Subcutaneous adipose tissue (tissue), 4 donors: ENCODE measurements around the gene BHLHA9. TPM values are rescaled to one million over a fixed set of nuclear protein-coding genes. Genes with fewer than 3 reads are reported as not detected.

Experiments used
- total RNA-seq, 4 donors: library from RNA; depleted of rRNA; stranded (reverse); fragments of >200 nt; gene quantifications; one replicate each; pipeline ENCODE4 v1.1.0, GENCODE V29; 2016
- TF ChIP-seq, protein P1 (sequence below): fragments of 450-650 bp; IDR thresholded peaks from one replicate; pipeline ENCODE4 v1.5.1; 2016; ENCODE audit warnings: low read depth, mild to moderate bottlenecking, control low read depth, antibody characterized with exemption, moderate library complexity

BHLHA9 gene
- total RNA-seq, 4 donors from 2014 or later = not detected

DNA sequence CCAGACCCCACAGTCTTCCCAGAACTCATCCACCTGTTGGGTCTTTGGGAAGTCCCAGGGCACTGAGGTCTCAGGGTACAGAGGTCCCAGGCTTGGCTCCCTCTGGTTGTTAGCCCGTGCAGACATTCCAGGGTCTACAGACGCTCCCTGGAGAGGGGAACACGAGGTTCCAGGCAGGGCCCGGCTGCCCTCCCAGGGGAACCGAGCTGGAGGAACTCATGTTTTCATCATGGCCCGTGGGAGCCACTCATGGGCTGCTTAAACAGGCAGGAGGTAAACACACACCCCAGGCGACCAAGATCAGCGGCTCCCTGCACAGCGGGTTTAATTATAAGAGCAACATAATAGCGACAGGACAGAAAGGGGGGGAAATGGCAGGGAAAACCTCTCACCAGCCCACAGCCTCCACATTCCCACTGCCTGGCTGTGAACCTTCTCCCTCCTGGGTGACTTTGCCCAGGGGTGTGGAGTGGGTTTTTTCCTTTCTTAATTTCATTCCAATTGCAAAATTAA is 45.7 kb downstream of the BHLHA9 start:
- TF ChIP-seq, protein P1, sequence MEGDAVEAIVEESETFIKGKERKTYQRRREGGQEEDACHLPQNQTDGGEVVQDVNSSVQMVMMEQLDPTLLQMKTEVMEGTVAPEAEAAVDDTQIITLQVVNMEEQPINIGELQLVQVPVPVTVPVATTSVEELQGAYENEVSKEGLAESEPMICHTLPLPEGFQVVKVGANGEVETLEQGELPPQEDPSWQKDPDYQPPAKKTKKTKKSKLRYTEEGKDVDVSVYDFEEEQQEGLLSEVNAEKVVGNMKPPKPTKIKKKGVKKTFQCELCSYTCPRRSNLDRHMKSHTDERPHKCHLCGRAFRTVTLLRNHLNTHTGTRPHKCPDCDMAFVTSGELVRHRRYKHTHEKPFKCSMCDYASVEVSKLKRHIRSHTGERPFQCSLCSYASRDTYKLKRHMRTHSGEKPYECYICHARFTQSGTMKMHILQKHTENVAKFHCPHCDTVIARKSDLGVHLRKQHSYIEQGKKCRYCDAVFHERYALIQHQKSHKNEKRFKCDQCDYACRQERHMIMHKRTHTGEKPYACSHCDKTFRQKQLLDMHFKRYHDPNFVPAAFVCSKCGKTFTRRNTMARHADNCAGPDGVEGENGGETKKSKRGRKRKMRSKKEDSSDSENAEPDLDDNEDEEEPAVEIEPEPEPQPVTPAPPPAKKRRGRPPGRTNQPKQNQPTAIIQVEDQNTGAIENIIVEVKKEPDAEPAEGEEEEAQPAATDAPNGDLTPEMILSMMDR = no peak

Other genes starting within 250 kb of the BHLHA9 start
- gene ABR, start 90.5 kb upstream of the BHLHA9 start, total RNA-seq = 10 to 100 TPM; 53.8 to 82.8 (median 70.8) TPM
- gene TRARG1, start 9.2 kb downstream of the BHLHA9 start, total RNA-seq = 100 to 1,000 TPM in 2 of 4 donors, 10 to 100 TPM in 2; 80.1 to 368 (median 102) TPM
- gene YWHAE, start 129.8 kb downstream of the BHLHA9 start, total RNA-seq = 100 to 1,000 TPM; 501 to 781 (median 598) TPM
- gene CRK, start 185.8 kb downstream of the BHLHA9 start, total RNA-seq = 100 to 1,000 TPM in 1 of 4 donors, 10 to 100 TPM in 3; 74.5 to 111 (median 90.6) TPM
- gene MYO1C, start 222.2 kb downstream of the BHLHA9 start, total RNA-seq = 100 to 1,000 TPM; 197 to 575 (median 261) TPM
- gene INPP5K, start 246.2 kb downstream of the BHLHA9 start, total RNA-seq = 100 to 1,000 TPM; 168 to 321 (median 200) TPM